ENCODE measurements around the gene RBM18.

RBM18 gene

GRCh38 chr9:122232796-122233306 is 31.8 kb downstream of the RBM18 start:
- no peaks in the 10 kb centered on the region for H3K36me3 ChIP-seq (ENCODE audit: insufficient read depth, low read length)
- no peaks in the 10 kb centered on the region for H3K79me2 ChIP-seq (ENCODE audit: control insufficient read depth, insufficient read depth, low read length, unreplicated experiment)
- no peak overlapping the region for H2AFZ ChIP-seq (ENCODE audit: low read length, unreplicated experiment)
- no peak overlapping the region for H3K27ac ChIP-seq (ENCODE audit: low read depth, low read length)
- no peaks in the 10 kb centered on the region for H3K4me1 ChIP-seq (ENCODE audit: control insufficient read depth, insufficient read depth, low read length, unreplicated experiment)
- H3K4me3 ChIP-seq (ENCODE audit: low read depth, low read length) = no peak overlapping the region
- peaks cover 32% of the 10 kb centered on the region for H3K27me3 ChIP-seq (ENCODE audit: insufficient read depth, low read length)

GRCh38 chr9:122229485-122229837 is 35.2 kb downstream of the RBM18 start:
- Histone ChIP-seq H3K27me3 (ENCODE audit: insufficient read depth, low read length) (peaks cover 50% of the 10 kb centered on the region), H3K36me3 (ENCODE audit: insufficient read depth, low read length) (no peaks in the 10 kb centered on the region), H2AFZ (ENCODE audit: low read length, unreplicated experiment) (no peak overlapping the region), H3K27ac (ENCODE audit: low read depth, low read length) (no peak overlapping the region), H3K79me2 (ENCODE audit: control insufficient read depth, insufficient read depth, low read length, unreplicated experiment) (no peaks in the 10 kb centered on the region), H3K4me3 (ENCODE audit: low read depth, low read length) (no peak overlapping the region), H3K4me1 (ENCODE audit: control insufficient read depth, insufficient read depth, low read length, unreplicated experiment) (peaks cover 3% of the 10 kb centered on the region)

GRCh38 chr9:122228568-122229484 is 35.8 kb downstream of the RBM18 start, which contains the start of gene LHX6:
LHX6 (minus strand) TSS chr9:122228957; CDS start chr9:122228740, 217 bp downstream.
- Histone ChIP-seq H3K36me3 (ENCODE audit: insufficient read depth, low read length) (no peaks in the 10 kb centered on the region), H3K27me3 (ENCODE audit: insufficient read depth, low read length) (peaks cover 50% of the 10 kb centered on the region), H3K4me1 (ENCODE audit: control insufficient read depth, insufficient read depth, low read length, unreplicated experiment) (peaks cover 3% of the 10 kb centered on the region), H2AFZ (ENCODE audit: low read length, unreplicated experiment) (no peak within 1 kb of the TSS), H3K27ac (ENCODE audit: low read depth, low read length) (no peak within 1 kb of the TSS), H3K4me3 (ENCODE audit: low read depth, low read length) (peak within 1 kb of the TSS; percentile 74), H3K79me2 (ENCODE audit: control insufficient read depth, insufficient read depth, low read length, unreplicated experiment) (no peaks in the 10 kb centered on the region)

GRCh38 chr9:122228191-122228567 is 36.5 kb downstream of the RBM18 start:
- Histone ChIP-seq H3K79me2 (ENCODE audit: control insufficient read depth, insufficient read depth, low read length, unreplicated experiment) (no peaks in the 10 kb centered on the region), H3K27ac (ENCODE audit: low read depth, low read length) (no peak overlapping the region), H3K4me1 (ENCODE audit: control insufficient read depth, insufficient read depth, low read length, unreplicated experiment) (peaks cover 3% of the 10 kb centered on the region), H3K36me3 (ENCODE audit: insufficient read depth, low read length) (no peaks in the 10 kb centered on the region), H2AFZ (ENCODE audit: low read length, unreplicated experiment) (no peak overlapping the region), H3K27me3 (ENCODE audit: insufficient read depth, low read length) (peaks cover 53% of the 10 kb centered on the region), H3K4me3 (ENCODE audit: low read depth, low read length) (peak overlapping the region; percentile 74)

- H3K4me3 ChIP-seq (ENCODE audit: low read depth, low read length) = no peak overlapping the region
- H3K79me2 ChIP-seq (ENCODE audit: control insufficient read depth, insufficient read depth, low read length, unreplicated experiment) = no peaks in the 10 kb centered on the region
- H3K36me3 ChIP-seq (ENCODE audit: insufficient read depth, low read length) = no peaks in the 10 kb centered on the region
- H3K4me1 ChIP-seq (ENCODE audit: control insufficient read depth, insufficient read depth, low read length, unreplicated experiment) = peaks cover 3% of the 10 kb centered on the region
- no peak overlapping the region for H3K27ac ChIP-seq (ENCODE audit: low read depth, low read length)
- H3K27me3 ChIP-seq (ENCODE audit: insufficient read depth, low read length) = peaks cover 53% of the 10 kb centered on the region
- no peak overlapping the region for H2AFZ ChIP-seq (ENCODE audit: low read length, unreplicated experiment)
Observed at GRCh38 chr9:122227575-122227900, 37.1 kb downstream of the RBM18 start.

GRCh38 chr9:122226758-122227574 is 37.7 kb downstream of the RBM18 start:
- Histone ChIP-seq H3K4me3 (ENCODE audit: low read depth, low read length) (no peak overlapping the region), H3K27me3 (ENCODE audit: insufficient read depth, low read length) (peaks cover 55% of the 10 kb centered on the region)

GRCh38 chr9:122226142-122226757 is 38.4 kb downstream of the RBM18 start:
- no peak overlapping the region for H2AFZ ChIP-seq (ENCODE audit: low read length, unreplicated experiment)
- no peaks in the 10 kb centered on the region for H3K36me3 ChIP-seq (ENCODE audit: insufficient read depth, low read length)
- no peaks in the 10 kb centered on the region for H3K79me2 ChIP-seq (ENCODE audit: control insufficient read depth, insufficient read depth, low read length, unreplicated experiment)
- H3K27me3 ChIP-seq (ENCODE audit: insufficient read depth, low read length) = peaks cover 58% of the 10 kb centered on the region
- H3K27ac ChIP-seq (ENCODE audit: low read depth, low read length) = no peak overlapping the region
- H3K4me3 ChIP-seq (ENCODE audit: low read depth, low read length) = no peak overlapping the region
- peaks cover 3% of the 10 kb centered on the region for H3K4me1 ChIP-seq (ENCODE audit: control insufficient read depth, insufficient read depth, low read length, unreplicated experiment)

More at GRCh38 chr9:122226758-122227574, 37.7 kb downstream of the RBM18 start:
- H3K36me3 ChIP-seq (ENCODE audit: insufficient read depth, low read length) = no peaks in the 10 kb centered on the region
- H3K79me2 ChIP-seq (ENCODE audit: control insufficient read depth, insufficient read depth, low read length, unreplicated experiment) = no peaks in the 10 kb centered on the region
- H3K4me1 ChIP-seq (ENCODE audit: control insufficient read depth, insufficient read depth, low read length, unreplicated experiment) = peaks cover 3% of the 10 kb centered on the region
- no peak overlapping the region for H2AFZ ChIP-seq (ENCODE audit: low read length, unreplicated experiment)
- no peak overlapping the region for H3K27ac ChIP-seq (ENCODE audit: low read depth, low read length)

- peaks cover 60% of the 10 kb centered on the region for H3K27me3 ChIP-seq (ENCODE audit: insufficient read depth, low read length)
Observed at GRCh38 chr9:122225312-122226141, 39.1 kb downstream of the RBM18 start.

GRCh38 chr9:122223435-122223834 is 41.2 kb downstream of the RBM18 start:
- peaks cover 63% of the 10 kb centered on the region for H3K27me3 ChIP-seq (ENCODE audit: insufficient read depth, low read length)
- H3K4me3 ChIP-seq (ENCODE audit: low read depth, low read length) = no peak overlapping the region
- H3K36me3 ChIP-seq (ENCODE audit: insufficient read depth, low read length) = no peaks in the 10 kb centered on the region
- peaks cover 10% of the 10 kb centered on the region for H3K4me1 ChIP-seq (ENCODE audit: control insufficient read depth, insufficient read depth, low read length, unreplicated experiment)
- no peaks in the 10 kb centered on the region for H3K79me2 ChIP-seq (ENCODE audit: control insufficient read depth, insufficient read depth, low read length, unreplicated experiment)
- H2AFZ ChIP-seq (ENCODE audit: low read length, unreplicated experiment) = no peak overlapping the region
- H3K27ac ChIP-seq (ENCODE audit: low read depth, low read length) = no peak overlapping the region

More at GRCh38 chr9:122225312-122226141, 39.1 kb downstream of the RBM18 start:
- H2AFZ ChIP-seq (ENCODE audit: low read length, unreplicated experiment) = no peak overlapping the region
- no peak overlapping the region for H3K4me3 ChIP-seq (ENCODE audit: low read depth, low read length)
- H3K36me3 ChIP-seq (ENCODE audit: insufficient read depth, low read length) = no peaks in the 10 kb centered on the region
- no peak overlapping the region for H3K27ac ChIP-seq (ENCODE audit: low read depth, low read length)
- H3K4me1 ChIP-seq (ENCODE audit: control insufficient read depth, insufficient read depth, low read length, unreplicated experiment) = peaks cover 3% of the 10 kb centered on the region
- H3K79me2 ChIP-seq (ENCODE audit: control insufficient read depth, insufficient read depth, low read length, unreplicated experiment) = no peaks in the 10 kb centered on the region

- Histone ChIP-seq H3K4me1 (ENCODE audit: control insufficient read depth, insufficient read depth, low read length, unreplicated experiment) (peaks cover 17% of the 10 kb centered on the region), H3K4me3 (ENCODE audit: low read depth, low read length) (no peak overlapping the region), H3K27ac (ENCODE audit: low read depth, low read length) (no peak overlapping the region), H3K27me3 (ENCODE audit: insufficient read depth, low read length) (peaks cover 62% of the 10 kb centered on the region), H3K36me3 (ENCODE audit: insufficient read depth, low read length) (no peaks in the 10 kb centered on the region), H2AFZ (ENCODE audit: low read length, unreplicated experiment) (no peak overlapping the region), H3K79me2 (ENCODE audit: control insufficient read depth, insufficient read depth, low read length, unreplicated experiment) (no peaks in the 10 kb centered on the region)
Observed at GRCh38 chr9:122222791-122223190, 41.8 kb downstream of the RBM18 start.

Measured in ACC112 (cell line).